NAMALWA (cell line): ENCODE data around the gene CHST13.

ENCODE experiments used
- DNase-seq: peaks from one replicate; pipeline ENCODE4 v3.0.0-alpha.2; 2015; ENCODE audit warnings: low spot score

The CHST13 gene

GRCh38 chr3:126488185-126488584 lies 35.8 kb upstream of the CHST13 start:
- no peak for DNase-seq

GRCh38 chr3:126488886-126489569 lies 34.9 kb upstream of the CHST13 start:
- DNase-seq, result no peak

- no peak for DNase-seq
Measured at GRCh38 chr3:126490619-126491018, 33.3 kb upstream of the CHST13 start.

- no peak for DNase-seq
Measured at GRCh38 chr3:126491221-126492013, 32.5 kb upstream of the CHST13 start.

GRCh38 chr3:126493051-126493450 lies 30.9 kb upstream of the CHST13 start:
- no peak for DNase-seq

GRCh38 chr3:126493739-126494138 lies 30.2 kb upstream of the CHST13 start:
- DNase-seq, result no peak

GRCh38 chr3:126494204-126494969 lies 29.6 kb upstream of the CHST13 start:
- DNase-seq, result no peak

GRCh38 chr3:126494970-126495230 lies 29.1 kb upstream of the CHST13 start:
- no peak for DNase-seq

GRCh38 chr3:126495786-126496185 lies 28.2 kb upstream of the CHST13 start:
- no peak for DNase-seq

- no peak for DNase-seq
Measured at GRCh38 chr3:126496894-126497850, 26.8 kb upstream of the CHST13 start.

- no peak for DNase-seq
Measured at GRCh38 chr3:126497956-126498355, 26.0 kb upstream of the CHST13 start.

GRCh38 chr3:126498461-126498860 lies 25.5 kb upstream of the CHST13 start:
- no peak for DNase-seq

GRCh38 chr3:126498929-126499328 lies 25.0 kb upstream of the CHST13 start:
- no peak for DNase-seq

GRCh38 chr3:126499401-126499800 lies 24.6 kb upstream of the CHST13 start:
- DNase-seq, result no peak

- DNase-seq, result no peak
Measured at GRCh38 chr3:126500016-126500415, 23.9 kb upstream of the CHST13 start.

- no peak for DNase-seq
Measured at GRCh38 chr3:126501054-126501453, 22.9 kb upstream of the CHST13 start.

- peak; percentile 20 for DNase-seq
Measured at GRCh38 chr3:126501736-126502135, 22.2 kb upstream of the CHST13 start.

- no peak for DNase-seq
Measured at GRCh38 chr3:126502656-126503055, 21.3 kb upstream of the CHST13 start.

- no peak for DNase-seq
Measured at GRCh38 chr3:126503701-126504100, 20.3 kb upstream of the CHST13 start.

GRCh38 chr3:126507886-126508285 lies 16.1 kb upstream of the CHST13 start:
- no peak for DNase-seq

- no peak for DNase-seq
Measured at GRCh38 chr3:126508564-126508964, 15.4 kb upstream of the CHST13 start.
